Stimulated activated CD8-positive, alpha-beta memory T cell treated with anti-CD3 and anti-CD28 coated beads, Interleukin-4, amount 100 ng/mL, for 4 hours (primary cell): ENCODE data around the gene DOK7.

Experiments used
- DNase-seq, 2 donors: peaks; one replicate each; pipeline ENCODE4 v3.0.0-alpha.2; 2020; ENCODE audit warnings: low read depth in 2 of 2, low spot score in 1 of 2

The DOK7 gene

DNA sequence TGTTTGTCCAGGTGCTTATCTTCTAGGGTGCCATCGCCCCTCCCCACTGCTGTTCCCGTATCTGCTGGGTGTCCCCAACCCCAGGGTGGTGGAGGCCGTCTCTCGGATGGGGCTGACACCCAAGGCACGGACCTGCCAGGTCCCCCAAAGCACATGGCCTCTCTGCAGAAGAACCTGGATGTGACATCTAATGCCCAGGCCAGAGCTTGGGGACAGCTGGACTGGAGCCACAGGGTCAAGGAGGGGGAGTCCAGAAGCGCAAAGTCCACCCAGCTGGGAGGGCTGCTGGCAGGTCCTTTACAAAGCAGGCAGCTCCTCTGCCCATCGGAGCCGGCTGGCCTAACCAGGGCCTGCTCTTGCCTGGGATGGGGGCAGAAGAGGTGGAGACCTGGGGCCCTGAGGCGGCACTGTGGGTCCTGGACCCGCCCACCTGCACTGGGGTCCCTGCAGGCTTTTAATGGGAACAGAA, 751 bp upstream of the DOK7 start:
- no peak for DNase-seq

DNA sequence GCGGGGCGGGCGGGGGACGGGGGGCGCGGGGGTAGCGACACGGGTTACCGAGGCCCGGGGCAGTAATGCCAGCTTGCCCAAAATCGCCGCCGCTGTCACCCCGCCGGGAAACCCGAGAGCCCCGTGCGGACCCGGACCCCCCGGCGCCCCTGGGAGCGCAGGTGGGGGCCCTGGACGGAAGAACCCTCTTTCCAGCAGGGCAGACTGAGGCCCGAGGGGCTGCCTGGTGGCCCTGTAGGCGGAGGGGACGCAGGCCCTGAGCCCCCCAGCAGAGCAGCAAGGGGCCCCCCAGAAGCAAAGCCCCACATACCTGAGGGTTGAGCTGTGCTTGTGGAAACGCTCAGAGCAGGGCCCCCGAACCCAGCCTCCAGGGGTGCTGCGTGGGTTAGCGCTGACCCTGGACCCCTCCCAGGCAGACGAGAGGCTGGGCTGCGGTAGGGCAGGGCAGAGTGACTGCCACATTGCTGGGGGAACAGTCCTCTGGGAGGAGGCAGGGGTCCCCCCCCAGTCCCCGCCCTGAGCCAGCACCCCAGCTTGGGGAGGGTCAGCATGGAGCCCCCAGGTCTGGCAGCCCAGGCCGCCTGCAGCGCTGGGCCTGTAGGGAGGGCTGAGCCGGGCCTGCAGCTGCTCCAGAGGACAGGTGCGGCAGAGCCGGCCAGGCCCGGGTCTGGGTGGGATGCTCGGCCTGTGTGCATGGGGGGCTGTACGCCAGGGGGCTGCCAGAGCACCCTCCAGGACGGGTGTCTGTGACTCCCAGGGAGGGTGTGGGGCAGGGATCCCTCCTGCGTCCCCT, 646 bp downstream of the DOK7 start:
- no peak for DNase-seq

DNA sequence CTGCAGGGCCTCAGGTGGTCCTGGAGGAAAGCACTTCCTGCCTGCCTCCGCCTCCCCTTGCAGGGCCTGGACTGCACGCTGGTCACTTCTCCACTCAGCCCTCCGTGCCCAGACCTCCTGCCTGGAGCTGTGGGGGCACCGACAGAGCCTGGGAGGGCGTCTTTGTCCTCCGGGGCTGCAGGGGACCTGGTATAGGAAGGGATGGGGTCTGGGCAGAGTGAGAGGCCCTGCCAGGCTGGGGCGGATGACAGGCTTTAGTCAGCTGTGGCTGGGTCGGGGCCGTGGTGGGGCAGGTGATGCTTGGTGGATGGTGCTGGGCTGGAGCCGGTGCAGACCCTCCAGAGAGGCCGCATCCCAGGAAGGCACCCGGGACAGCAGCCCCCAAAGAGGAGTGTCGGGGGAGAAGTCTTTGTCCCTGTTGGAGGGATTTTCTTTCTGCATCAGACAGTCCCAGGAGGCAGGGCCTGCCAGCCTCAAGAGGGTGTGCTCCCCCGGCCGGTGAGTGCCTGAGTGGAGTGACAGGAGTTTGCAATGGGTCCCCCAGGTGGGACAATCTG, 1.3 kb downstream of the DOK7 start:
- no peak for DNase-seq

GRCh38 chr4:3464911-3465697, 2.0 kb downstream of the DOK7 start:
- DNase-seq = no peak

DNA sequence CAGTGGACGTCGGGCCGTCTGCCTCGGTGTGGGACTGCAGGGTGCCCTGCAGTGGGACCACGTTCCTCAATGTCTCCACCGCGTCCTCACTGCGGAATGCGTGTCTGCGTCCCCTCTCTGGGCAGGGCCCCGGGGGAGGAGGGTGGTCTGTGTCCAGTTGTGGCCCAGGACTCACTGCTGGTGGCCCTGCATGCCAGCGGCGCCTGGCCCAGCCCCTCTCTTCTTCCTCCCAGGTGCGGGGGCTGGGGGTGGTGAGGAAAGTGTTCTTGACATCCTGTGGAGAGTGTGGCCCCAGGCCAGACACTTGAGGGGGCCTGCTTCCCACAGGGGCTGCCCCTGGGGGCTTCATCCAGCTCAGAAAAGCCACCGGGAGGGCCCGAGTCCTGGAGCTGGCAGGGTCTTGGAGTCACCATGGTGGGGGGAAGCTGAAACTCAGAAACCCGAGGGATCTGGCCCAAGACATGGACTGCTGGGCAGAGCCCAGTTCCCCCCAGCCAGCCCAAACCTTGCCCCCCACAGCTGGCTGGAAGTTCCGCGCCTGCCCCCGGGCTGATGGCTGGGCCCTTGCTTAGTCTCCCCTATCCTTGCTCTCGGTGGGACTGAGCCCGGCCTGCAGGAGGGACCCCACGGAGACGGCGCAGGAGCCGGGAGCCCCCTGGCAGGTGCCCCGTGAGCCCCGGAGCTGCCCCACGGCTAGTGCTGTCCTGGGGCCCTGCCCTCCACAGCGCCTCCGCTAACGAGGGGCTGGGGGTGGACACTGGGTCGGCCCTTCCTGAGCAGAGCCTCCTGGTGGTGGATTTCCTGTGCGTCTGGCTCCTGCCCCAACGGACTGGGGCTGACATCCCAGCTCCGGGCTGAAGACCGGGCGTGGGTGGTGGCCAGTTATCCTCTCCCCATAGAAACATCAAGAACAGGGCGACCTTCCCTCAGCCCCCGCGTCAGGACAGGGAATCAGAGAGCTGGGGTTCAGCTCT, 2.9 kb downstream of the DOK7 start:
- DNase-seq = no peak

DNA sequence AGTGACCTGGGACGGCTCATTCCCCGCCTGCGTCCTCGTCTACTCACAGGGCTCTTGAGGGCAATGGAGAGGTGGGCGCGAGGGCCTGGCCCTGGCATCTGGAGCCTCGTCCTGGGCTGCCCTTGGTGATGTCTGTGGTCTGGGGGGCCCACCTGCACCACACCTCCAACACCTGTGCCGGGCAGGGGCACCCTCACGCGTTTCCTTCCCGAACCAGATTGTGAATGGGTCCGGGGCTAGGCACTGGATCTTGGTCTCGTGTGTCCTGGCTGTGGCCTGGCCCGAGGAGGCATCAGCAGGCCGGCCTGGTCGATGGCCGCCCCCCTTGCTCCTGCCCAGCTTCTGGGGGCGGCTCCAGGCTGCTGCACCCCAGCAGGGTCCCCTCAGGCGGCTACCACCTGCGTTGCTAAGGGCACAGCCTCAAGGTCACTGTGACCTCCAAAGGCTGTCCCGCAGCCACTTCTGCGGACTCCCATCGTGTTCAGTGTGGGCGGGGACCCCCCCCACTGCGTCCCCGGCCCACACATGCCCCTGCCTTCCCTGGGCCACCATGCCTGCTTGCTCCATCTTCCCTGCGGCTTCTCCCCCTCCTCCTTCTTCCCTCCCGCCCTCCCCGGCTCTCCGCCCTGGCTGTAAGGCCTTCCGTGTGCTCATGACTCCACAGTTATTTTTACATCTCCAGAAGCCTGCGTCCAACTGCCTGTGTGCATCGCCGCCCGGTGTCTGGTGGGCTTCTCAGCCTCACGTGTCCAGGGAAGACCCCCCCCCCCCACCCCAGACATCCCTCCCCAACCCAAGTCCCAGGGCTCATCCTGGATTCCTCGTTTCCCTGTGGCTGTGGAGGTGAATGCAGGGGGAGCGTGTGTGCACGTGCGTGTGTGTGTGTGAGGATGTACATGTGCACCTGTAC, 3.8 kb downstream of the DOK7 start:
- DNase-seq = no peak

- no peak for DNase-seq
These were observed 4.5 kb downstream of the DOK7 start for GRCh38 chr4:3467601-3468031.

- no peak for DNase-seq
These were observed 5.0 kb downstream of the DOK7 start for GRCh38 chr4:3468154-3468553.

DNA sequence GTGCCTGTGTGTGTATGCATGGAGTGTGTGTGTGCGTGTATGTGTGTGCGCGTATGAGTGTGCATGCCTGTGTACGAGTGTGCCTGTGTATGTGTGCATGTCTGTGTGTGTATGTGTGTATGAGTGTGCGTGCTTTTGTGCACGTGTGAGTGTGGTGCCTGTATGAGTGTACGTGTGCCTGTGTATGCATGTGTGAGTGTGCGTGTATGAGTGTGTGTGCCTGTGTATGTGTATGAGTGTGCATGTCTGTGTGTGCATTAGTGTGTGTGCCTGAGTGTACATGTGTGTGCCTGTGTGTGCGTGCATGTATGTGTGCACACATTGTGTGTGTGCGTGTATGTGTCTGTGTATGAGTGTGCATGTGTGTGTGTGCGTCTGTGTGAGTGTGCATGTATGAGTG, 5.7 kb downstream of the DOK7 start:
- DNase-seq = no peak

- DNase-seq = no peak
These were observed 6.5 kb downstream of the DOK7 start for GRCh38 chr4:3469386-3470243.

GRCh38 chr4:3470244-3471097, 7.4 kb downstream of the DOK7 start:
- no peak for DNase-seq

- no peak for DNase-seq
These were observed 8.1 kb downstream of the DOK7 start for GRCh38 chr4:3471098-3471760.

- DNase-seq = no peak
These were observed 8.8 kb downstream of the DOK7 start for GRCh38 chr4:3471886-3472285.

DNA sequence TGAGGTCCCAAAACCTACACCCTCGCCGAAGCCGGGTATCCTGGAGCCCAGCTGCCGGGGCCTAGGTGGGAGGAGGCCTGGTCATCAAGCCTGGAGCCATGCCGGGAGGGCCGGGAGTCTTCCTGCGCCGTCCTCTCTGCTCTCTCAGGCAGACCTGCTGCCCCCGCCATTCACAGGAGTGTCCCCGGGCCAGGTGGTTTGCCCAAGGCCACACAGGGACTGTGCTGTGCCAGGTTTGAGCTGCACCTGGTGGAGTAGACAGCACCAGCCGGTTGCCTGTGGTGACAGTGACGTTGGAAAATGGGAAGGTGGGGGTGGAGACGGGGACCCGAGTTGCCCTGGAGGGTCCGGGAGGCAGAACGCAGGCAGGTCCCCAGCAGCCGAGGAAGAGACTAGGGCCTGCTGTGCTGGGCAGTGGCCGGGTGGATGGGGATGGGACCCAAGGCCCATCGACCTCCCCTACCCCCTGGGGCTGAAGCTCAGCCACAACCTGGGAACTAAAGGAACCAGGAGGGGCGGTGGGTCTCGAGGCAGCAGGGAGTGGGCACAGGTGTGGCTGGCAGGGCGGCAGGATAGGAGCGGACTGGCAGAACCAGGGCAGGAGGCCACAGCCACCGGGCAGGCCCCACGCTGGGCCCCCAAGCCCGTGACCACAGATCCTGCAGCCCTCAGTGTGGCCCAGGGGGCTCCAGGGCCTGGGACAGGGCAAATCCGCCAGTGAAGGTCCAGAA, 9.5 kb downstream of the DOK7 start:
- DNase-seq = no peak

- no peak for DNase-seq
These were observed 10.3 kb downstream of the DOK7 start for GRCh38 chr4:3473181-3473950.
